RKO (cell line): ENCODE data around the gene NHSL2.

Source experiments
- DNase-seq: peaks from one replicate; pipeline ENCODE4 v3.0.0-alpha.2; 2016; ENCODE audit warnings: low spot score

NHSL2 gene

GRCh38 chrX:72110051-72110875, 199.6 kb downstream of the NHSL2 start:
- DNase-seq: no peak

- no peak for DNase-seq
Measured at GRCh38 chrX:72110876-72111708, 200.4 kb downstream of the NHSL2 start.

GRCh38 chrX:72113461-72113860, 202.8 kb downstream of the NHSL2 start:
- DNase-seq: no peak

- DNase-seq: no peak
Measured at GRCh38 chrX:72114306-72114705, 203.7 kb downstream of the NHSL2 start.

GRCh38 chrX:72114807-72115206, 204.2 kb downstream of the NHSL2 start:
- no peak for DNase-seq

- no peak for DNase-seq
Measured at GRCh38 chrX:72115380-72115779, 204.7 kb downstream of the NHSL2 start.

- DNase-seq: no peak
Measured at GRCh38 chrX:72117636-72118210, 207.1 kb downstream of the NHSL2 start.

- DNase-seq: no peak
Measured at GRCh38 chrX:72120837-72121236, 210.2 kb downstream of the NHSL2 start.

GRCh38 chrX:72121383-72121782, 210.7 kb downstream of the NHSL2 start:
- DNase-seq: no peak

- no peak for DNase-seq
Measured at GRCh38 chrX:72122621-72123337, 212.1 kb downstream of the NHSL2 start.

- DNase-seq: no peak
Measured at GRCh38 chrX:72123471-72124185, 213.0 kb downstream of the NHSL2 start.

GRCh38 chrX:72124540-72125201, 214.0 kb downstream of the NHSL2 start:
- no peak for DNase-seq

- DNase-seq: no peak
Measured at GRCh38 chrX:72125331-72126047, 214.8 kb downstream of the NHSL2 start.

GRCh38 chrX:72126048-72126415, 215.4 kb downstream of the NHSL2 start:
- DNase-seq: no peak

- DNase-seq: peak; percentile 80
Measured at GRCh38 chrX:72126539-72127140, 216.0 kb downstream of the NHSL2 start.

- no peak for DNase-seq
Measured at GRCh38 chrX:72127332-72127731, 216.7 kb downstream of the NHSL2 start.

- DNase-seq: no peak
Measured at GRCh38 chrX:72128183-72128834, 217.7 kb downstream of the NHSL2 start.

- peak; percentile 26 for DNase-seq
Measured at GRCh38 chrX:72128881-72129280, 218.2 kb downstream of the NHSL2 start.

- no peak for DNase-seq
Measured at GRCh38 chrX:72129661-72130060, 219.0 kb downstream of the NHSL2 start.
